Left renal pelvis (tissue), 4 donors: Measurements from ENCODE around the gene HSD17B2. TPM values are rescaled to one million over a fixed set of nuclear protein-coding genes. Genes with fewer than 3 reads are reported as not detected.
A peak's percentile ranks its signal among the peaks of the same experiment; 100 is the strongest.

Source experiments
- DNase-seq, 4 donors: peaks; one replicate each; pipeline ENCODE4 v3.0.0-alpha.2; 2013; ENCODE audit warnings: low read depth in 4 of 4, low spot score in 3 of 4
- polyA plus RNA-seq, 4 donors: library from polyadenylated mRNA; unstranded; fragments of 120-200 nt; gene quantifications; one replicate each; pipeline ENCODE4 v1.2.1, GENCODE V29; 2013; ENCODE audit not compliant: insufficient read length in 4 of 4

The HSD17B2 gene
- polyA plus RNA-seq, 4 donors = 0.98 to 21.9 (median 15.7) TPM

GRCh38 chr16:82017911-82018568 lies 17.0 kb upstream of the HSD17B2 start:
- DNase-seq = no peak

GRCh38 chr16:82019535-82019934 lies 15.5 kb upstream of the HSD17B2 start:
- DNase-seq = no peak

GRCh38 chr16:82020051-82020450 lies 15.0 kb upstream of the HSD17B2 start:
- DNase-seq = no peak

- DNase-seq = no peak
Measured at GRCh38 chr16:82023206-82023605, 11.8 kb upstream of the HSD17B2 start.

GRCh38 chr16:82024316-82024715 lies 10.7 kb upstream of the HSD17B2 start:
- no peak for DNase-seq

- no peak for DNase-seq
Measured at GRCh38 chr16:82024883-82025282, 10.2 kb upstream of the HSD17B2 start.

- no peak for DNase-seq
Measured at GRCh38 chr16:82027629-82028064, 7.4 kb upstream of the HSD17B2 start.

- no peak for DNase-seq
Measured at GRCh38 chr16:82031116-82032084, 3.7 kb upstream of the HSD17B2 start.

- DNase-seq = no peak
Measured at GRCh38 chr16:82033006-82033405, 2.0 kb upstream of the HSD17B2 start.

GRCh38 chr16:82033683-82034300 lies 1.3 kb upstream of the HSD17B2 start:
- DNase-seq = no peak

- no peak for DNase-seq
Measured at GRCh38 chr16:82037251-82037650, 2.2 kb downstream of the HSD17B2 start.

GRCh38 chr16:82037666-82038065 lies 2.6 kb downstream of the HSD17B2 start:
- DNase-seq = no peak

GRCh38 chr16:82040296-82040695 lies 5.2 kb downstream of the HSD17B2 start:
- no peak for DNase-seq

GRCh38 chr16:82041542-82041941 lies 6.5 kb downstream of the HSD17B2 start:
- DNase-seq = no peak

GRCh38 chr16:82042144-82042543 lies 7.1 kb downstream of the HSD17B2 start:
- DNase-seq = no peak

- DNase-seq = no peak
Measured at GRCh38 chr16:82042846-82043245, 7.8 kb downstream of the HSD17B2 start.

- DNase-seq = peak in 3 of 4 donors; percentile 29 to 39 (median 31)
Measured at GRCh38 chr16:82043680-82044584, 8.9 kb downstream of the HSD17B2 start.

- no peak for DNase-seq
Measured at GRCh38 chr16:82044585-82044911, 9.5 kb downstream of the HSD17B2 start.

GRCh38 chr16:82045465-82045864 lies 10.4 kb downstream of the HSD17B2 start:
- no peak for DNase-seq

GRCh38 chr16:82046541-82046940 lies 11.5 kb downstream of the HSD17B2 start:
- no peak for DNase-seq
